H1 (cell line): Measurements from ENCODE around the gene PAQR4. TPM values are rescaled to one million over a fixed set of nuclear protein-coding genes. Genes with fewer than 3 reads are reported as not detected.
"Not testable (repeated sequence)": the region's sequence is repeated elsewhere in the genome, so short reads cannot be mapped to it uniquely, and the experiment has no call there.

Experiments used
- CTCF ChIA-PET: fragments of 300-600 bp; sonication (Branson Sonifier 250); formaldehyde crosslinking; loops from one replicate; lab custom pipeline; 2021; ENCODE audit not compliant: partially characterized antibody; lab: Charles Lee
- POLR2A ChIA-PET: fragments of 300-600 bp; sonication (Branson Sonifier 250); formaldehyde crosslinking; loops from one replicate; lab custom pipeline; 2021; ENCODE audit warnings: inconsistent platforms; ENCODE audit not compliant: partially characterized antibody; lab: Charles Lee
- DNase-seq, 2 experiments: peaks; one replicate each; pipeline versions ENCODE4 v3.0.0 to v3.0.0-alpha.2; 2010 to 2022; ENCODE audit warnings: low spot score in 2 of 2, low read depth in 1 of 2, mixed read lengths in 1 of 2
- FAIRE-seq: peaks from 2 replicates; lab custom pipeline; 2011; peaks lifted over from hg19 to GRCh38; lab: Jason Lieb, UNC
- H2AFZ ChIP-seq: 2 replicates; pipeline ENCODE4 v1.8.1; 2012; ENCODE audit warnings: low read length, inconsistent platforms
- H2AK5ac ChIP-seq: 2 replicates; pipeline ENCODE4 v1.6.1; 2013; ENCODE audit warnings: low read depth, low read length
- H2BK120ac ChIP-seq: replicated peaks from 2 replicates; pipeline ENCODE3; 2013; ENCODE audit warnings: low read depth, low read length, inconsistent platforms
- H2BK12ac ChIP-seq: 2 replicates; pipeline ENCODE4 v1.6.1; 2013; ENCODE audit warnings: low read depth, low read length
- H2BK15ac ChIP-seq: 2 replicates; pipeline ENCODE4 v1.6.1; 2013; ENCODE audit warnings: low read length
- H2BK20ac ChIP-seq: 2 replicates; pipeline ENCODE4 v1.6.1; 2013; ENCODE audit warnings: low read length
- H2BK5ac ChIP-seq: 2 replicates; pipeline ENCODE4 v1.6.1; 2013; ENCODE audit warnings: low read depth, low read length
- H3K14ac ChIP-seq: 2 replicates; pipeline ENCODE4 v1.6.1; 2013; ENCODE audit warnings: inconsistent platforms; ENCODE audit not compliant: insufficient read length
- H3K18ac ChIP-seq: 2 replicates; pipeline ENCODE4 v1.6.1; 2013; ENCODE audit warnings: low read length; ENCODE audit errors: extremely low read depth
- H3K23ac ChIP-seq: 2 replicates; pipeline ENCODE4 v1.6.1; 2013; ENCODE audit warnings: inconsistent platforms; ENCODE audit not compliant: insufficient read length
- H3K23me2 ChIP-seq: 2 replicates; pipeline ENCODE4 v1.6.1; 2013; ENCODE audit warnings: low read depth, low read length
- H3K27ac ChIP-seq: 2 replicates; pipeline ENCODE4 v1.6.1; 2011; ENCODE audit warnings: low read depth, low read length, inconsistent platforms
- H3K27me3 ChIP-seq, 4 experiments: replicated peaks in 1 of 4; 1 replicate in 1 of 4; 2 replicates in 3 of 4; pipeline versions ENCODE4 v1.6.1 to v1.8.1; 2011 to 2013; ENCODE audit warnings: low read length in 3 of 4, mild to moderate bottlenecking in 3 of 4, inconsistent platforms in 2 of 4, mixed read lengths in 2 of 4, moderate library complexity in 1 of 4; ENCODE audit not compliant: control insufficient read depth in 3 of 4, insufficient read depth in 3 of 4; ENCODE audit errors: extremely low read depth in 1 of 4
- H3K36me3 ChIP-seq, 4 experiments: 2 replicates each; pipeline versions ENCODE4 v1.6.1 to v1.8.1; 2011 to 2013; ENCODE audit warnings: mild to moderate bottlenecking in 4 of 4, low read length in 3 of 4, moderate library complexity in 2 of 4, control low read depth in 1 of 4, inconsistent platforms in 1 of 4; ENCODE audit not compliant: insufficient read depth in 4 of 4, control insufficient read depth in 2 of 4
- H3K4ac ChIP-seq: replicated peaks from 2 replicates; pipeline ENCODE3; 2013; ENCODE audit warnings: low read length, low read depth, mixed read lengths, inconsistent platforms; ENCODE audit not compliant: insufficient read length
- H3K4me1 ChIP-seq, 4 experiments: replicated peaks in 1 of 4; 1 replicate in 1 of 4; 2 replicates in 3 of 4; pipeline versions ENCODE4 v1.6.1 to v1.8.1; 2011 to 2013; ENCODE audit warnings: low read length in 3 of 4, inconsistent platforms in 2 of 4, mixed read lengths in 1 of 4; ENCODE audit not compliant: insufficient read depth in 4 of 4, control insufficient read depth in 3 of 4
- H3K4me2 ChIP-seq, 2 experiments: 2 replicates each; pipeline versions ENCODE4 v1.6.1 to v1.8.1; 2011 to 2013; ENCODE audit warnings: low read depth in 2 of 2, low read length in 2 of 2, control low read depth in 1 of 2, inconsistent platforms in 1 of 2, mild to moderate bottlenecking in 1 of 2; ENCODE audit not compliant: insufficient read depth in 1 of 2
- H3K4me3 ChIP-seq, 4 experiments: fragments of 200-600, 300-600 bp in 1 of 4; sonication (generic), shearing (Covaris generic), sonication (Bioruptor Twin) in 1 of 4; 2 replicates each; pipeline versions ENCODE4 v1.5.1 to v1.8.1; 2011 to 2016; ENCODE audit warnings: low read length in 4 of 4, low read depth in 3 of 4, control low read depth in 2 of 4, inconsistent platforms in 2 of 4, mild to moderate bottlenecking in 2 of 4, mixed read lengths in 1 of 4, moderate library complexity in 1 of 4; ENCODE audit not compliant: insufficient read depth in 2 of 4; ENCODE audit errors: extremely low read depth in 1 of 4
- H3K56ac ChIP-seq: replicated peaks from 2 replicates; pipeline ENCODE3; 2013; ENCODE audit warnings: low read depth, mild to moderate bottlenecking, mixed read lengths, low read length, inconsistent platforms; ENCODE audit not compliant: insufficient read length
- H3K79me1 ChIP-seq: 2 replicates; pipeline ENCODE4 v1.6.1; 2013; ENCODE audit warnings: low read depth, low read length, control low read depth
- H3K79me2 ChIP-seq, 2 experiments: 2 replicates each; pipeline versions ENCODE4 v1.6.1 to v1.8.1; 2012 to 2013; ENCODE audit warnings: low read length in 2 of 2, mild to moderate bottlenecking in 2 of 2, inconsistent platforms in 1 of 2; ENCODE audit not compliant: insufficient read depth in 2 of 2, control insufficient read depth in 1 of 2
- H3K9ac ChIP-seq, 4 experiments: replicated peaks in 1 of 4; 1 replicate in 1 of 4; 2 replicates in 3 of 4; pipeline versions ENCODE4 v1.6.1 to v1.8.1; 2011 to 2013; ENCODE audit warnings: low read depth in 3 of 4, low read length in 3 of 4, control low read depth in 2 of 4, mild to moderate bottlenecking in 2 of 4, moderate library complexity in 2 of 4, inconsistent platforms in 1 of 4; ENCODE audit errors: extremely low read depth in 1 of 4
- H3K9me3 ChIP-seq, 2 experiments: 2 replicates each; pipeline versions ENCODE4 v1.6.1 to v1.8.1; 2012 to 2013; ENCODE audit warnings: mild to moderate bottlenecking in 2 of 2, moderate library complexity in 2 of 2, control low read depth in 1 of 2, inconsistent platforms in 1 of 2, low read depth in 1 of 2, low read length in 1 of 2, mixed read lengths in 1 of 2; ENCODE audit not compliant: insufficient read depth in 2 of 2
- H4K20me1 ChIP-seq, 2 experiments: replicated peaks in 1 of 2; 2 replicates each; pipeline versions ENCODE3 to v1.8.1; 2011 to 2013; ENCODE audit warnings: inconsistent platforms in 2 of 2, low read length in 2 of 2, mild to moderate bottlenecking in 1 of 2; ENCODE audit not compliant: insufficient read depth in 2 of 2, control insufficient read depth in 1 of 2
- H4K5ac ChIP-seq: 2 replicates; pipeline ENCODE4 v1.6.1; 2013; ENCODE audit warnings: low read length, low read depth, mixed read lengths, inconsistent platforms; ENCODE audit not compliant: insufficient read length
- H4K8ac ChIP-seq: 2 replicates; pipeline ENCODE4 v1.8.0; 2013; ENCODE audit warnings: mild to moderate bottlenecking, moderate library complexity, low read length, inconsistent platforms; ENCODE audit not compliant: insufficient read depth; ENCODE audit errors: extremely low read depth
- H4K91ac ChIP-seq: replicated peaks from 2 replicates; pipeline ENCODE3; 2013; ENCODE audit warnings: low read length, mixed read lengths, inconsistent platforms; ENCODE audit not compliant: insufficient read length
- ASH2L ChIP-seq: fragments of 200-600, 300-600 bp; sonication (generic); IDR thresholded peaks from one replicate; pipeline ENCODE4 v1.7.1; 2017; ENCODE audit warnings: low read length
- FOSL1 ChIP-seq: IDR thresholded peaks from 2 replicates; pipeline ENCODE4 v1.6.1; 2011; ENCODE audit warnings: mild to moderate bottlenecking, low read depth, low read length, moderate library complexity; ENCODE audit not compliant: insufficient read depth
- RAD21 ChIP-seq, 2 experiments: IDR thresholded peaks in 1 of 2; conservative IDR thresholded peaks in 1 of 2; 2 replicates each; pipeline ENCODE4 v1.6.1; 2011; ENCODE audit warnings: low read depth in 2 of 2, low read length in 2 of 2, improper control_type of control experiment in 1 of 2, inconsistent platforms in 1 of 2, mild to moderate bottlenecking in 1 of 2, moderate library complexity in 1 of 2
- WGBS, 2 experiments: shearing (Covaris generic) in 1 of 2; methylation state at CpG; one replicate each; pipeline versions ENCODE4 v1.1.6 to v1.1.7; 2013 to 2015; ENCODE audit warnings: low lambda C conversion rate in 2 of 2, mixed read lengths in 2 of 2, inconsistent platforms in 1 of 2, low coverage in 1 of 2, missing lambda C conversion rate in 1 of 2; ENCODE audit not compliant: insufficient replicate concordance in 2 of 2, insufficient coverage in 1 of 2, insufficient read length in 1 of 2; ENCODE audit errors: extremely low coverage in 1 of 2, missing lambda C conversion rate in 1 of 2; 5-methylcytosine and 5-hydroxymethylcytosine counted together
- polyA plus RNA-seq, 7 experiments: library from polyadenylated mRNA; depleted of rRNA in 3 of 7; stranded (reverse) in 5 of 7; unstranded in 2 of 7; fragments of >200 nt in 5 of 7; fragments of 200-250 nt in 2 of 7; gene quantifications; 1 replicate in 5 of 7; 2 replicates in 1 of 7; 4 replicates in 1 of 7; pipeline versions ENCODE4 v1.2.1 to v1.2.3, GENCODE V29; 2011 to 2013; ENCODE audit warnings: missing spikeins in 2 of 7, mixed read lengths in 2 of 7
- total RNA-seq: library from RNA; stranded (reverse); fragmentation: NEBNext Ultra II Directional; extraction: Animal tissue kit (Norgen Biotek cat#: 25700); gene quantifications from 2 replicates; pipeline ENCODE4 v1.2.1, GENCODE V29; 2021

Gene PAQR4
- total and polyA plus RNA-seq, 2 of the 8 experiments (the other 6 are each of a cell fraction or from before 2014, with no cell fraction given): 28.2 to 34.6 TPM

GRCh38 chr16:2942045-2942444, 27.1 kb upstream of the PAQR4 start (continued):
- TF ChIP-seq FOSL1 (no peak), ASH2L (no peak), RAD21 (IDR thresholded peaks at IDR 0.05 in 1 of 2, conservative IDR thresholded peaks at IDR 0.05 in 1 of 2; ENCODE audit: low read depth in 2 of 2, low read length in 2 of 2) (no peak)

DNA sequence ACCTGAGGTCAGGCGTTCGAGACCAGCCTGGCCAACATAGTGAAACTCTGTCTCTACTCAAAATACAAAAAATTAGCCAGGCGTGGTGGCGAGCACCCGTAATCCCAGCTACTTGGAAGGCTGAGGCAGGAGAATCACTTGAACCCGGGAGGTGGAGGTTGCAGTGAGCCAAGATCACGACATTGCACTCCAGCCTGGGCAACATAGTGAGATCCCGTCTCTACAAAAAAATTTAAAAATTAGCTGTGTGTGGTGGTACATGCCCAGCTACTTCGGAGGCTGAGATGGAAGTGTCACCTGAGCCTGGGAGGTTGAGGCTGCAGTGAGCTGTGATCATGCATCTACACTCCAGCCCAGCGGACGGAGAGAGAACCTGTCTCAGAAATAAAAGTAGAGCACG, 25.4 kb upstream of the PAQR4 start:
- H3K36me3 ChIP-seq: peaks cover 0 to 11% (median 2%) of the 10 kb centered on the region in 4 experiments; a peak in 4 of 8 replicates
- not testable (repeated sequence) for H3K23ac ChIP-seq, H3K4me1 ChIP-seq, H3K56ac ChIP-seq, H4K5ac ChIP-seq, H3K79me1 ChIP-seq, DNase-seq, H3K4ac ChIP-seq, H4K20me1 ChIP-seq, H3K18ac ChIP-seq, H4K91ac ChIP-seq, H2BK15ac ChIP-seq, H2AFZ ChIP-seq, H3K79me2 ChIP-seq, H2AK5ac ChIP-seq, H3K23me2 ChIP-seq, H3K27me3 ChIP-seq, H2BK20ac ChIP-seq, H3K4me2 ChIP-seq, H3K14ac ChIP-seq, FAIRE-seq, H3K9me3 ChIP-seq, H3K27ac ChIP-seq, H2BK5ac ChIP-seq, H2BK12ac ChIP-seq, H3K9ac ChIP-seq, H4K8ac ChIP-seq, H3K4me3 ChIP-seq, H2BK120ac ChIP-seq
- ChIA-PET CTCF (interaction anchor here (0.7 to 6.0 kb wide), 4 partner anchors 13 to 1542 kb away, joined by 3 to 28 read pairs (median 4); partner anchors contain the start of gene ZG16B), POLR2A (interaction anchor here (1.0 kb wide), 1 partner anchor 69 kb away, joined by 4 read pairs; the partner anchor contains the start of gene CLDN9)
- WGBS, 2 experiments: 84% methylated on average over 12 of the region's 12 CpGs; no CpG with 5 or more reads in 1 of the 2 experiments
